PC-3 (cell line): Measurements from ENCODE around the gene NDUFA3.

ENCODE experiments used
- CTCF ChIP-seq: fragments of 300-600 bp; sonication (generic); conservative IDR thresholded peaks from 2 replicates; pipeline ENCODE4 v1.5.1; 2017; ENCODE audit warnings: antibody characterized with exemption, low read depth, mild to moderate bottlenecking, low read length
- EZH2 ChIP-seq: fragments of 300-600 bp; sonication (generic); IDR thresholded peaks from one replicate; pipeline ENCODE4 v1.6.1; 2017; ENCODE audit warnings: antibody characterized with exemption, mild to moderate bottlenecking, low read length; ENCODE audit not compliant: unreplicated experiment
- EZH2phosphoT487 ChIP-seq: fragments of 300-600 bp; sonication (generic); IDR thresholded peaks from 2 replicates; pipeline ENCODE4 v1.6.1; 2018; ENCODE audit warnings: mild to moderate bottlenecking, antibody characterized with exemption, low read length, borderline replicate concordance

- TF ChIP-seq EZH2phosphoT487 (no peak), CTCF (no peak), EZH2 (no peak)
Observed at GRCh38 chr19:54104998-54105715, 2.5 kb downstream of the NDUFA3 start.
